HepG2 (cell line): ENCODE measurements around the gene CCL16.

Experiments
- CTCF ChIP-seq: sonication (generic); formaldehyde crosslinking; IDR thresholded peaks from 2 replicates; pipeline ENCODE4 v1.5.0; 2020; ENCODE audit warnings: mild to moderate bottlenecking, missing genetic modification reagents, moderate library complexity
- JUN ChIP-seq: sonication (generic); formaldehyde crosslinking; IDR thresholded peaks from 2 replicates; pipeline ENCODE4 v1.4.0; 2020; ENCODE audit warnings: mild to moderate bottlenecking, missing genetic modification reagents
- MAX ChIP-seq: IDR thresholded peaks from 2 replicates; pipeline ENCODE4 v1.6.1; 2012; ENCODE audit warnings: inconsistent platforms
- POLR2A ChIP-seq, 2 experiments: IDR thresholded peaks; 2 replicates each; pipeline ENCODE4 v1.6.1; 2011; ENCODE audit warnings: low read depth in 2 of 2, low read length in 2 of 2, mild to moderate bottlenecking in 1 of 2, moderate library complexity in 1 of 2; ENCODE audit not compliant: insufficient read depth in 1 of 2
- SETDB1 ChIP-seq: sonication (generic); formaldehyde crosslinking; IDR thresholded peaks from 2 replicates; pipeline ENCODE4 v1.5.1; 2020; ENCODE audit warnings: missing genetic modification reagents, mild to moderate bottlenecking, borderline replicate concordance
- ZNF230 ChIP-seq: sonication (generic); formaldehyde crosslinking; IDR thresholded peaks from 2 replicates; pipeline ENCODE4 v1.4.0; 2020; ENCODE audit warnings: mild to moderate bottlenecking, missing genetic modification reagents
- ZNF280D ChIP-seq: sonication (generic); formaldehyde crosslinking; IDR thresholded peaks from 2 replicates; pipeline ENCODE4 v1.5.1; 2020; ENCODE audit warnings: mild to moderate bottlenecking, missing genetic modification reagents

- TF ChIP-seq POLR2A (IDR thresholded peaks at IDR 0.05; ENCODE audit: insufficient read depth in 1 of 2, low read depth in 2 of 2, low read length in 2 of 2) = no peak
- TF ChIP-seq SETDB1 (CRISPR knock-in tag) = no peak
- TF ChIP-seq ZNF230 = no peak
- TF ChIP-seq JUN (CRISPR knock-in tag) = no peak
- no peak for TF ChIP-seq CTCF (CRISPR knock-in tag)
- TF ChIP-seq MAX = no peak
- no peak for TF ChIP-seq ZNF280D (CRISPR knock-in tag)
Measured at GRCh38 chr17:35991075-35991474, 9.8 kb upstream of the CCL16 start.
